ENCODE measurements around the gene RAD51C.

DNA sequence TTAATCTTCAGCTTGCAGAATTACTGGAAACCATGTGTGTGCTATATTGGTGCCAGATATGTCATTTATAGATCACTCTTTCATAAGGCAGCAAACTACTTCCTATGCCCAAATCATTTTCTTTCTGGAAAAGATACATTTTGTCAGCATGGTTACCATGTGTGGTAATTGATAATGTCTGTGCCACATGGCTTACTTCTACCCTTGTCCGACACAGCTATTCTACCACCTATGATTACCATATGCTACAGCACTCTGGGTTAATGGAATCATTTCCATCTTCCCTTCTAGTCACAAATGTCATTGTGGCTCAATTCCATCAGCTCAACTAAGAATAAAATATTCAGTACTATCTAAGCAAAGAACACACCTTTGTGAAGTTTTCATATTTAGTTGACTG is 55.3 kb downstream of the RAD51C start:
- TF ChIP-seq, protein P1, sequence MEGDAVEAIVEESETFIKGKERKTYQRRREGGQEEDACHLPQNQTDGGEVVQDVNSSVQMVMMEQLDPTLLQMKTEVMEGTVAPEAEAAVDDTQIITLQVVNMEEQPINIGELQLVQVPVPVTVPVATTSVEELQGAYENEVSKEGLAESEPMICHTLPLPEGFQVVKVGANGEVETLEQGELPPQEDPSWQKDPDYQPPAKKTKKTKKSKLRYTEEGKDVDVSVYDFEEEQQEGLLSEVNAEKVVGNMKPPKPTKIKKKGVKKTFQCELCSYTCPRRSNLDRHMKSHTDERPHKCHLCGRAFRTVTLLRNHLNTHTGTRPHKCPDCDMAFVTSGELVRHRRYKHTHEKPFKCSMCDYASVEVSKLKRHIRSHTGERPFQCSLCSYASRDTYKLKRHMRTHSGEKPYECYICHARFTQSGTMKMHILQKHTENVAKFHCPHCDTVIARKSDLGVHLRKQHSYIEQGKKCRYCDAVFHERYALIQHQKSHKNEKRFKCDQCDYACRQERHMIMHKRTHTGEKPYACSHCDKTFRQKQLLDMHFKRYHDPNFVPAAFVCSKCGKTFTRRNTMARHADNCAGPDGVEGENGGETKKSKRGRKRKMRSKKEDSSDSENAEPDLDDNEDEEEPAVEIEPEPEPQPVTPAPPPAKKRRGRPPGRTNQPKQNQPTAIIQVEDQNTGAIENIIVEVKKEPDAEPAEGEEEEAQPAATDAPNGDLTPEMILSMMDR (conservative IDR thresholded peaks at IDR 0.05 in 1 of 2, IDR thresholded peaks at IDR 0.05 in 1 of 2; ENCODE audit: low read depth in 1 of 2, low read length in 2 of 2), result no peak
- no peak for TF ChIP-seq EZH2 (IDR thresholded peaks at IDR 0.05; ENCODE audit: low read length, missing control alignments)
